Measurements from ENCODE around the gene TBC1D10A.
"Not testable (repeated sequence)": the region's sequence is repeated elsewhere in the genome, so short reads cannot be mapped to it uniquely, and the experiment has no call there.

TBC1D10A gene

DNA sequence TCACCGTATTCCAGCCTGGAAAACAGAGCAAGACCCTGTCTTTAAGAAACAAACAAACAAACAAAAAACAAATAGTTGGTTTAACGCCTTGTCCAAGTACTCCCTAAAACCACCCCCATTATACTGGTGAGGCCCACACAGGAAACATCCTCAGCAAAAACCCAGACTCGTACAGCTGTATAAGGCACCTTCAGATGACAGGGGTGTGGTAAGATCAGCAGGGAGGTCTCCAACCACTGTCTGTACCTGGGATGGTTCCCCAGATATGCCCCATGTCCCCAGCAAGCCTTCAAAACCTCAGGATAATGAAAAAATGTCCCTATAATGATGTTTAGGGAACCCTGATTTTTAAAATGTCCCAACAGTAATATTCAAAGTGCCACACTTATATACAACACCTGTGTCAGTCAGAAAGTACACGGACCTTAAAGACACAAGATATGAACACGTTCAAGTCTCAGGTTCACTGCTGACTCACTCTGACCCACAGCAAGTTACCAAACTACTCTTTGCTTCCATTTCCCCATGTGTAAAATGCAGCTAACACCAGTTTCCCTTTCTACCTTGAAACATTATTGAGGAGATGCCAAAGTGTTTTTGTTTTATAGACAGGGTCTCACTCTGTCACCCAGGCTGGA lies 20.6 kb upstream of the TBC1D10A start:
- DNase-seq (ENCODE audit: low read depth in 2 of 2) = no peak

DNA sequence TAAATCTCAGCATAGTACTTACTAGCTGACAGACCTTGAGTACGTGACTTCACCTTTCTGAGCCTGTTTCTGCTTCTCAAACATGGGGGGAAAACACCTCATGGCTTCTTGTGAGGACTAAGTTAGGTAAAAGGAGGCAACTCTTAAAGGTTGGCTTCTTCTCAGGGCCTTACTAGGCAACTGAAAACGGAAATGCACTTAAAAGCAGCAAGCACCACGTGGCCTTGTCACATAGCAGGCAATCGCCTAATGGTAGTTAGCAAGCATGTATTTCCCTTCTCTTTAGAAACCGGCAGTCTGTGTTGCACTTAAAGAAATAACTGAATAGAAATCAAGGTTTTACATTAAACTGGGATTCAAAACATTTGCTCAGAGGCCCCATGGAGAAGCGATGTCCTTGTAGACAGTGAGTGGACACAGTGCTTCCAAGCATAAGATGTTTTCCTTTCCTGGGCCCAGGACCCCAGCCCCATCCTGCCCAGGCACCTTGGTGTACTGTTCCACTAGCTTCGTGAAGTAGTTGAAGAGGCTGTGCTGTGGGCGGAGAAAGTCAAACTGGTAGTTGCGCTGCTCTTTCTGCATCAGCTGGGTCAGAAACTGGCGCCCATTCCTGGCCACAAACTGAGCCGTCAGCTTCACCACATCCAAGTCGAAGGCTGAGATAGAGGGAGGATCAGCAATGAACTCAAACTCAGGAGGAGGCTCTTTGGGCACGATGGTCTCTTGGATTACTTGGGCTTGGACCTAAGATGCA lies 17.9 kb upstream of the TBC1D10A start:
- DNase-seq (ENCODE audit: low read depth in 2 of 2) = no peak

DNA sequence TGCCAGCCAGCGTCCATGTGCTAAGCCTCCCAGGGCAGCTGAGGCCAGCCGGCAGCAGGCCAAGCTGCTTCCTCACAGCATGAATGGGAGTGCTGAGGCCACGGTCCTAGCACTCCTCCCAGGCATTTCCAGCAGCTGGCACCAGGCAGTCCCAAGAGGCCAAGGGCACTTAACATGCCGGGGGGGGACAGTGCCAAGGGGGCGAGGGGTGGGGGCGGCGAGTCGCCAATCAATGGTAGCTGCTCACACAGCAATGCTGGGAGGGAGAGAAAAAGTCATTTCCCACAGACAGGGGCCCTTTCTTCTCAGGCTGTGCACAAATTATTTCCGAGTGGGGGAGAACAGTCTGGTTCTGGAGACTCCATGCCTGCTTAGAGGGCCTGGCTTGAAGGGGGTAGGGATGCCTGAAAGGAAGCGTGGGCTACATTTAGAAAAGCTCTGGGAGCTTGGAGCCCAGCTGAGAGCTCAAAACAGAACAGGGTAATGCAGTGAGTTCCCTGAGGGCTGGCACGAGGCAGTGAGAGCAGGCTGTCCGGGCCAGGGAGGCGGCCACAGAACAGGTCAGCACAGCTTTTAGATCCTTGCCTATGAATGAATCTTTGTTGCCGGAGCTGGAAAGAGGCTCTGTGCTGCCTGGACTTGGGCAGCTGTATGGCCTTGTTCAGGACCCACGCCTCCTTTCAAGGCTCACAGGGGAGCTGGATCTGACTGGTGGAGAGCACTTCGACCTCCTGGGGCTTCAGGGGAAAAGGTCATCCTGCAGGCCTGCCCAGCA lies 14.4 kb upstream of the TBC1D10A start:
- no peak for DNase-seq (ENCODE audit: low read depth in 2 of 2)

DNA sequence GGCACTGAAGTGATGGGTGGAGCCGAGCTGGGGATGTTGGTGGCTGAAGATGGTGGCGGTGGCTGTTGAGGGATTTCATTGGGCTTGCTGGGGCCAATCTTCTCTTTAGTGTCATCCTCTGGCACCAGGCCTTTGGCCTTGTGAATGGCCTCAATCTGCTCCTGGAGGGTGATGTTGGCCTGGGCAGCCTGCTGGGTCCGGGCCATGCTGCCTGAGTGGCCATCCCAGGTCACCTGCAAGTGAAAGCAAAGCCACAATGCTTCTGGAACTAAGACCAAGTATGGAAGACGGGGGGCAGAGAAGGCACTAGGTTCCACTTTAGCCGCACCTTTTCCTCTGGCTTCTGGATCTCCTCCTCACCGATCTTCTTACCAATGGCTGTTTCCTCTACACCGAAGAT lies 12.1 kb upstream of the TBC1D10A start:
- DNase-seq (ENCODE audit: low read depth in 2 of 2) = no peak

DNA sequence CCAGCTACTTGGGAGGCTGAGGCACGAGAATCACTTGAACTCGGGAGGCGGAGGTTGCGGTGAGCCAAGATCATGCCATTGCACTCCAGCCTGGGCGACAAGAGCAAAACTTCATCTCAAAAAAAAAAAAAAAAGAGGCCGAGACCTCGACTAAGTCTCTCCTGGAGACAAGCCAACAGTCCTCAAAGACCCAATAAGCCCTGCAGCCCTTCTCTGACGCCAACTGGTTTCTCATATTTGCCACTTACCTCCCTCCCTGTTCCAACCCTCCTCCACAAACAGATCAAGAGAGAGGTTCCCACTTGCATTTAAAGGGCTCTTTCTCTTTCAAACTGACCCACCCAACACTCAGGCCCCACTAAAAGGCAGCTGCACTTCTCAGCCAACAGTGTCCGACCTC lies 11.6 kb upstream of the TBC1D10A start:
- DNase-seq (ENCODE audit: low read depth in 2 of 2) = not testable (repeated sequence)

DNA sequence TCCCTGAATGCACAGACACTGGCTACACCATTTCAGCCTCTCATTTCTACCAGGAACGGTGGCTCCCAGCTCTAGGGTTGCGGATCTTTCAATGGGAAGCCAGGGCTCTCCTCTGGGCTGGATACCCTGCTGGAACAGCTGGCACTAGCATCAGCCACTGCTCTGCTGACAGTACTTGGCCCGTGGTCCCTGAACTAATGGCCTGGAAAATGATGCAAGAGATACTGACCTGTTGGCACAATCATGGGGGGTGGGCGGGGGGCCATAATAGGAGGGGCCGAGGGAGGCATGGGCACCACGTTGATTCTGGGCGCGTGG lies 10.7 kb upstream of the TBC1D10A start:
- DNase-seq (ENCODE audit: low read depth in 2 of 2) = no peak

DNA sequence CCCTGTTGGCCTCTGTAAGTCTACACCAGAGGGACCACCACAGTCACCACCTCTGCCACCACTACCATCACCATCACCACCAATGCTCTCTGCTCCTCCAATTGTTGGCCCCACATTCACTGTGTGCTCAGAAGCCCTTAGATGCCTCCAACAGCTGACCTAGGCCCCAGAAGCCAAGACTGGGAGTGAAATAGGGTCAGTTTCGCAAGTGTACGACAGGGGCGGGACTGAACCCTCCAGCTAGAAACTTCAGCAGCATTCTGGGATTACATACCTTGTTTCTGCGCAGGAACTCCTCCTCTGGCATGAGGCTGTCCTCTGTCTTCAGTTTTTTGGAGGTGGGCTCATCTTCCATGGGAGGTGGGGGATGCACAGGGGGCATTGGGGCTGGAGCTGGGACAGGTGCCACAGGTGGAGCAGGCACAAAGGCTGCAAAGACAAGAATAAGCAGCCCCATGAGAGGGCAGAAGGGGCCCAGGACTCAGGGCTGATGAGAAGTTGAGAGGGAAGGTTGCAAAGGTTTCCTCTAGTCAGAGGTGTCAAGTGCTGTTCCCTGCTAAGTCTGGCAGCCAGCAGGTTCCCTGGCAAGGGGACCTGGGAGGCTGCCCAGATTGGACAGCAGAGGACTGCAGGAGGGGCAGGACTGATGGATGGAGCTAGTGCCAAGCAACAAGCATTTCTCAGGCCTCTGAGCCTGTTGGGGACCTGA lies 10.2 kb upstream of the TBC1D10A start:
- DNase-seq (ENCODE audit: low read depth in 2 of 2) = no peak

DNA sequence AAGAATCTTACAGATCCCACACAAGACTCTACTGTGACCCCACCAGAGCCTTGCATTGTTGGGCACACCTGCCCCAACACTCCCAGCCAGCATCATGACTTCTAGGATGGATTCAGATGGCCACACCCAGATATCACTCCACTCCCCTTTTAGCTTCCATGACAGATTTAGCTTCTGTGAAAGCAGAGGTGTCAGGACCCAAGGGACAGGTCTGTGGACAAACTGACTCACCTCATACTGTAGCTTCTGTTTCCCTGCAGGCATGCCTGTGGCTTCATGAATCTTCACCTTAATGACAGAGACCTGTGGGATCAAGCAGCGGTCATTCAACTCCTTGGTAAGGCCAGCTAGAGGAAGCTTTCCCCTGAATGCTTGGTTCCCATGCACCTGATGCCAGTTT lies 8.5 kb upstream of the TBC1D10A start:
- DNase-seq (ENCODE audit: low read depth in 2 of 2) = no peak

DNA sequence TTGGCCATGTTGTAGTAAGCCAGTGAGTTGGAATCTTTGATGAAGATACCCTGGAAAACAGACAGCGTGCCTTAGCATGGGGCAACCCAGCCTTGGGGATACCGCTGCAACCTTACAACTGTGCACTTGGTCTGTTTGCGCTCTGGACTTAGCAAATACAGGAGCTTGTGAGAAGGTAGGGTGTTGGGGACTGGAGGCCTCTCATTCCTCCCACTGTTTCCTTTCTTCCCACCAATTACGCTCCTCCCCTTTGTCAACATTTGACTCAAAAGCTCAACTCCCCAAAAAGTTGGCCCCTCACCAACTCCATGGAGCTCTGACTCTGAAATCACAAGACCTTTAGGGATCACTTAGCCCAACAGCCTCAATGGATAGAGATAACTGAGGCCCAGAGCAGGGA lies 7.9 kb upstream of the TBC1D10A start:
- DNase-seq (ENCODE audit: low read depth in 2 of 2) = no peak

DNA sequence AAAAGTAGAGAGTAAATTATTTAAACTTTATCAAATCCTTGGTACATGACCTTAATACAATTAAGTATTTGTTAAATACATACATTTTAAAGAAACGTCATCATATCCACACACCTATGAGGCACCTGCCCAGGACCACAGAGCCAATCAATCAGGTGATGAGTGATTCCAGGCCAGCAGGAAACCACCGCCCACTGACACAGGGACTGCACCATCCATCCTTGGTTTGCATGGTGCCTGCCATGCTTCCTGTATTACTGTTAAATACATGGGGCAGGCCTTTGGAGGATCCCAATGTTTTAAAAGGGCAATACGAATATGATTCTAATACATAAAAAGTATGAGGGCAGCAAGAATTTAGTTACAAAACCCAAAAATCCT lies 7.0 kb upstream of the TBC1D10A start:
- DNase-seq (ENCODE audit: low read depth in 2 of 2) = no peak

DNA sequence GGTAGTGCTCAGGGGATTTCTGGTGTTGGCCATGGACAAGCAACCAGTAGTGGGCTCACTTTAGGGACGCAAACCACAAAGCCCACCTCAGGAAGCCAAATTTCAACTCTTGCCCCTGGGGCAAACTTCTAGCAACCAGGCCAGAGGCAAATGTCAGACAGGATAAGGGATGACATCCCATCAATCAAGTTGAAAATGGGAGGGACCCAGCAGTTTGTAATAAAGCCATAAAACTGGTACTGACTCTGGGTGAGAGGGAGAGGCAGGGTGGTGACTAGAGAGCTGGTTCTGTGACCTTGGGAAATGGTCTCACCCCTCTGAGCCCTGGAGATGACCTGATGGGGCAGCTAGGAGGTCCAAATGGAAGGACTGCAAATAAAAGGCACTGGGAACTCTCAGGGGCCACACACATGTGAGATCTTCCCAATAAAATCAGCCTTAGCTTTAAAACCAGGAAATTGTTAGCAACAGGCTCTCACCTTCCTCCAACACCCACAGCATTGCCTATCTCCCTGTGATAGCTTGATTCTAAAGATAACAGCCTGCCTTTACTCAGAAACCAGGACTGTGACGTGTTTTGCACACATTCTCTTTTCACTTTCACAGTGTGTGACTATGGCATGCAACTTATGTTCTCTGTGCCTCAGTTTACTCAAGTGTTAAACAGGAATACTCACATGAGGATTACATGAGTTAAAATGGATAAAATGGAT lies 6.4 kb upstream of the TBC1D10A start:
- DNase-seq (ENCODE audit: low read depth in 2 of 2) = no peak

DNA sequence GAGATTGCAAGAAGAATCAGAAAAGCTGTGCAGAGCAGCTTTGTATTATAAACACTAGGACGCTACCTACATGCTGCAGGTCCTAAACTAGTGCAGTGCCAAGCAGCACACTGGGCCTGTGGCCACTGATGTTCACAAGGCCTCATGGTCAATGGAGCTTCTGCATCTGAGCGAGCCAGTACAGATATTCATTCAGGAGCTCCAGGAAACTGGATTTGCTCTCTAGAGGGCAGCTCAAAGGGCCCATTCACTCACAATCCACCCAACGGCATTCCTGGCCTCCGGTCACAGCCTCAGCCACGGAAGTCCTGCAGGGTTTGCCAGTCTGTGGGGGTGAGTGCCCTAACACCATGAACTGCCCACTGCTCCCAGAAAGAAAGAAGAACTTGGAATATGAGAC lies 5.8 kb upstream of the TBC1D10A start:
- DNase-seq (ENCODE audit: low read depth in 2 of 2) = no peak

DNA sequence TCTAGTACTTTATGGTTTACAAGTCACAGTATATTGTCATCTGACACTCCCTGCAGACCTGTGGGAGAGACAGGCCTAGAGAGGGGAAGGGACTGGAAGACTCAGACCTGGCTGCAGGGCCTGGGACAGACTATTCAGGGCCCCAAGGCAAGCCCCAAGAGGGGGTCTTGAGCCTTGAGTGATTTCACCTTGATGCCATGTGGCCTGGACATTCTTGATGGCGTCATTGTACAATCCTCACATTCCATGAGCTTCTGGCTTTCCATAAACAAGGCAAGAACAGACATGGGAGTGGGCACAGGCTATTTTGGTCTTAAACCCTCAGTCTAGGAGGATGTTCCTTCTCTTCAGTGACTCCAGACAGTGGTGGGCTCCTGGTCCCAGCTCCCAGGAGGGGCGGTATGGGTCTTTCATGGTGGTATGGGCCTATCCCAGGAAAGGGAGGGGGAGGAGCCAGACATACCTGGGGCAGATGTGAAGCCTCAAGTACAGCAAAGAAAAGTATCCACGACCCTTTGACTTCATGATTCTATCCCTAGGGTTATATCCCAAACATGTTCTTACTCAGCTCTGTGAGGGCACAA lies 1.8 kb upstream of the TBC1D10A start:
- no peak for DNase-seq (ENCODE audit: low read depth in 2 of 2)

DNA sequence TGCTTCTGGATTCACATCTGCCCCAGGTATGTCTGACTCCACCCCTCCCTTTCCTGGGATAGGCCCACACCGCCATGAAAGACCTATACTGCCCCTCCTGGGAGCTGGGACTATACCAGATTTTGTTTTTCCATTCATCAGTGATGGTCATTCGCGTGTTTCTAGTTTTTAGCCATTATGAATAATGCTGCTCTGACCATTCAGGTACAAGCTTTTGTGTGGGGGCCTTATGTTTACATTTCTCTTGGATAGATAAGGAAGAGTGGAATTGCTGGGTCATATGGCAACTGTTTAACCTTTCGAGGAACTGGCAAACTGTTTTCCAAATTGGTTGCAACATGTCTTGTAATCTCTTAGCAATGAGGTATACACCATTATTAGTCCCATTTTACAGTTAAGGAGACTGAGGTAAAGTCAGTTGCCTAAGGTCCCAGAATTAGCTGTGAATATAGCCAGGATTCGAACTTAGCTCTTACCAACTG lies 1.2 kb upstream of the TBC1D10A start:
- no peak for DNase-seq (ENCODE audit: low read depth in 2 of 2)

DNA sequence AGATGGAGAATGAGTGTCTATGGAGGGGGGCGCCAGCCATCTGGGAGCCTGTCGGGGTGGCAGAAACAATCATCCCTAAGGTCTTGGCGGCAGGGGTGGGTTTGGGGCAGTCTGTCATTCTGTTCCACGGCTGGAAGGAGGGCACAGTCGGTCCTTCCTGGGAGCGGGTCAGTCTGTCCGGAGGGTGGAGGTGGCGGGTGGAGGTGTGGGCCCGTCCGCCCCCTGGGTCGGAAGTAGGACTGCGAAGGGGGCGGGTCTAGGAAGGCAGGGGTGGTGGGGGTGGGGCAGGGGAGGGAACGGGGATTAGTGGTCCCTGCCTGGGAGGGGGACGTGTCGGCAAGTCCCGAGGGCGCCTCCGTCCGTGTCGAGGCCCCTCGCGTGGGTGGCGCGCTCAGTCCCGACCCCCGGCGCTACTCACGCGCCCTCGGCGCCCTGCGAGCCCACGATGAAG lies 461 bp downstream of the TBC1D10A start:
- no peak for DNase-seq (ENCODE audit: low read depth in 2 of 2)

DNA sequence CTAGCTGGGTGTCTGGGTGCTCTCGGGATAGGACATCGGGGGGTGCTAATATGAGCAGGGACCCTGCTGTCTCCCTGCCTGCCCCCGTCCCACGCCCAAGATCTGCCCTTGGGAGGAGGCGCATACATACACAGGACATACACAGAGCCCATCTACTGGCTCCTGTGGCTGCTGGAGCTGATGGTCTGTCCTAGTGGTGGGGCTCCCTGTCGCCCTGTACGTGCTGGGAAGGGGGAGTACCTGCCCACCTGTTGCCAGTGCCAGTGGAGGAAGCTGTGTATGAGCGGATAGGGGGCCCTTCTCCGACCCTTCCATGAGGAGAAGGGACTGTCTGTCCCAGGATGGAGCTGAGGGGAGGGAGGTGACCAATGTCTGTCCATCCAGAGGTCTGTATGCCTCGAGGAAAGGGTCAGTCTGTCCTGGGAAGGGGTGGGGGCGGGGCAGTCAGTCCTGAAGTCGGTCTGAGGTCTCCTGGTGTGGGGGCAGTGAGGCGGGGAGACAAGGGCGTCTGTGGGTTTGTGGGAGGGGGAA lies 952 bp downstream of the TBC1D10A start:
- DNase-seq (ENCODE audit: low read depth in 2 of 2) = no peak

DNA sequence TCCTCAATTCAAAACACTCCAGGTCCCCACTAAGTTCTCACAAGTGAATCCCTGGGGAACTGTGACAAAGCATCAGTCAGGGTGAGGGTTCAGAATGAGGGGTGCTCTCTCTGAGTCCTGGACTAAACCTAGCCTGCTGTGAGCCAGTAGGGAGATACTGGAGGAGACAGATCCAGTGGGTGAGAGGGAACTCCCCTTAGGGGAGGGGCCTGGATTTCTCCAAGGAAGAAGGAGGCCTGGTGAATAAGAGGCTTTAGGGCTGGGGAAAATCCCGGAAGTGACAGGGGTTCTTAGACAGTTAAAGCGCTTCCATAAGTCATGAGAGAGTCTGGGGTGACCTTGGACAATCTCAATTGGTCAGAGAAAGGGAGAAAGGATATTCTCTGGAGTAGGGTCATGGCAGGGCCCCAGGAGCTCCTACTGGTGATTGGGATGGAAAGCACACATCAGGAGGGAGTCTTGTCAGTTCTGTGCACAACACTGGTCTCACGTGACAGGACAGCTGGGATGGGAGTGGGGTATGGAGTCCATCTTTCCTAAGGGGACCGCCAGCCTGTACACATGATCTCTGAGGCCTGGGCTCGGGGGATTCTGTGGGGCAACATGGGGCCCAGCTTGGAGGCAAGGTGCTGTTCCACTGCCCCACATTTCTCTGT lies 1.5 kb downstream of the TBC1D10A start:
- no peak for DNase-seq (ENCODE audit: low read depth in 2 of 2)

DNA sequence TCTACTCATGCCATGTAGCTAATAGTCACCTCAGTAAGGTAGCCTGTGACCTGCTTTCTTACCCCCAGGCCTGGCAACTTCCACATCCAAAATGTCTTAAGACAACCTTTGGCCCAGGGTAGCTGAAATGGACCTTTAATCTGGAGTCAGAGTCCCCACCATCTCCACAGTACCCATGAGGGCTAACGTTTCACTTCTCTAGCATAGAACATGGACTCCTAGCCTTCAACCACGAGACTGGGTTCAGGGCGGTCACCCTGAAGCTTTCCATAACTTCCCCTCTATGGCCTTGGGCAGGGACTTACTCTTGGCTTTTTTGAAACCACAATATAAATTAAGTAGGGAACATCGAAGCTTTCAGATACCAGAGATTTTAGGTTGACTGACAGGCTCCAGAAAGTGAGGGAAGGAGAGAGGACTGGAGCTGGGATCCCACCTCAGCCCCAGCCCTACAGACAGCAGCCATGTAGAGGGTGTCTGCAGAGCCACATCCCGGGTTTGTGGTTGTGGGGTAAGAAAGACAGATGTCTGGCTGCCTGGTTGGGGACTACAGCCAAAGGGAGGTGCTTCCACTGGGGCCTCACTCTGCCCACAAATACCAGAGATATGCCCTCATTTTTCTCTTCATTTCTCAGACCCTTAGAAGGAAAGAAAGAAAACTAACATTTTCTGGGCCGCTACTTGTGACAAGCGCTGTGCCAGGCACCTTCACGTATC lies 2.6 kb downstream of the TBC1D10A start:
- no peak for DNase-seq (ENCODE audit: low read depth in 2 of 2)

DNA sequence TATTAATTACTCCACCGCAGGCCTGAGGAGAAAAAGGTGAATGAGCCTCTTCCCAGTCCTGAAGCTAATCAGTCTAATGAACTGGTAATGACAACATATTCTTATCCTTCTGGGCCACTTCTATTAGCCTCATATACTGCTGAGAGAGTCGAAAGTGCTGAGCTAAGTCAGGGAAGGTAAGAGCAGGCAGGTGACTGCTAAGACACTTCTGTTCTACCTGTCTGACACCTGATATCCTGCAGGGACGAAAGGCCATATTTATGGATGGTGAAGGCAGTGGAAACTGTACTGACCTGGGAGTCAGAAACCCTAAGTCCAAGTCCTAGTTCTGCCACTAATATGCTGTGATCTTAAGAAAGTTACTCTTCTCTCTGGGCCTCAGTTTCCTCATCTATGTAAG lies 3.5 kb downstream of the TBC1D10A start:
- no peak for DNase-seq (ENCODE audit: low read depth in 2 of 2)

DNA sequence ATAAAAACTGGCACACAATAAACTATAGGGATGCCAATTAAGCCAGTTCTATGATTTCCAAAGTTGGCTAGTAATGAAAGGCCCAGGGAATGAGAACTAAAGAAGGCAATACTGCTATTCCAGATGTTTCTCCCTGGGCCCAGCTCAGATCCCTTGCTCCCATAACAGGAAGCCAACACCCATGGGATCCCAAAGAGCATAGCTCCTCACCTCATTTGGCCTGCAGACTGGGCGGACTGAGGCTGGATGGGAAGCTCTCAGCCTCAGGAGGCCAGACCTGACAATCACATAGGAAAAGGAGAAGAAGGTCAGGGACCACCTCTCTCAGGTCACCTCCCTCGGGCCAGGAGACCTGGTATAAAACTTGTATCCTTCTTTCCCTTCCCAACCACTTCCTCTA lies 5.3 kb downstream of the TBC1D10A start:
- no peak for DNase-seq (ENCODE audit: low read depth in 2 of 2)
